GM12878 (cell line): ENCODE data around the gene LDLRAP1. TPM values are rescaled to one million over a fixed set of nuclear protein-coding genes. Genes with fewer than 3 reads are reported as not detected.

Experiments
- CBX3 ChIP-seq: fragments of 200-600 bp; sonication (generic); IDR thresholded peaks from 2 replicates; pipeline ENCODE4 v1.6.1; 2016; ENCODE audit warnings: low read depth, borderline replicate concordance
- CHD2 ChIP-seq: IDR thresholded peaks from 2 replicates; pipeline ENCODE4 v1.6.1; 2011; ENCODE audit warnings: low read depth, low read length, improper control_type of control experiment, borderline replicate concordance
- IKZF2 ChIP-seq, 2 experiments: fragments of 450-650 bp; IDR thresholded peaks; 2 replicates each; pipeline ENCODE4 v1.6.1; 2017; ENCODE audit warnings: mild to moderate bottlenecking in 2 of 2, moderate library complexity in 2 of 2
- IRF4 ChIP-seq: IDR thresholded peaks from 2 replicates; pipeline ENCODE4 v1.6.1; 2011; ENCODE audit warnings: low read depth, low read length
- MEF2A ChIP-seq: IDR thresholded peaks from 2 replicates; pipeline ENCODE4 v1.6.1; 2011; ENCODE audit warnings: low read depth, mild to moderate bottlenecking, low read length, moderate library complexity; ENCODE audit not compliant: insufficient read depth
- NFXL1 ChIP-seq: fragments of 450-650 bp; IDR thresholded peaks from 2 replicates; pipeline ENCODE4 v1.6.1; 2017; ENCODE audit warnings: antibody characterized with exemption, mild to moderate bottlenecking, borderline replicate concordance
- NFYB ChIP-seq: IDR thresholded peaks from 2 replicates; pipeline ENCODE4 v1.6.1; 2011; ENCODE audit warnings: low read depth, mild to moderate bottlenecking, low read length, improper control_type of control experiment, moderate library complexity; ENCODE audit not compliant: insufficient read depth
- NR2F1 ChIP-seq: fragments of 450-650 bp; conservative IDR thresholded peaks from 2 replicates; pipeline ENCODE4 v1.6.1; 2017; ENCODE audit warnings: mild to moderate bottlenecking
- POLR2AphosphoS5 ChIP-seq: IDR thresholded peaks from 2 replicates; pipeline ENCODE4 v1.6.1; 2011; ENCODE audit warnings: mild to moderate bottlenecking, low read length, inconsistent platforms
- RCOR1 ChIP-seq: conservative IDR thresholded peaks from 2 replicates; pipeline ENCODE4 v1.6.1; 2012; ENCODE audit warnings: low read depth, low read length, improper control_type of control experiment
- RELA ChIP-seq: fragments of 450-650 bp; IDR thresholded peaks from 2 replicates; pipeline ENCODE4 v1.8.0; 2014; ENCODE audit warnings: borderline replicate concordance; ENCODE audit not compliant: partially characterized antibody
- SMC3 ChIP-seq: IDR thresholded peaks from 2 replicates; pipeline ENCODE4 v1.6.1; 2011; ENCODE audit warnings: low read length, improper control_type of control experiment, borderline replicate concordance
- SREBF1 ChIP-seq: IDR thresholded peaks from 2 replicates; pipeline ENCODE4 v1.6.1; 2012; ENCODE audit warnings: mild to moderate bottlenecking, low read length
- SRF ChIP-seq, 2 experiments: IDR thresholded peaks; 2 replicates each; pipeline ENCODE4 v1.6.1; 2011; ENCODE audit warnings: low read depth in 2 of 2, low read length in 2 of 2, mild to moderate bottlenecking in 1 of 2, moderate library complexity in 1 of 2
- STAT1 ChIP-seq: fragments of 450-650 bp; conservative IDR thresholded peaks from 2 replicates; pipeline ENCODE4 v1.6.1; 2014; ENCODE audit warnings: antibody characterized with exemption, mild to moderate bottlenecking
- TCF12 ChIP-seq: IDR thresholded peaks from 2 replicates; pipeline ENCODE4 v1.6.1; 2011; ENCODE audit warnings: low read depth, mild to moderate bottlenecking, low read length
- WRNIP1 ChIP-seq: IDR thresholded peaks from 2 replicates; pipeline ENCODE4 v1.6.1; 2011; ENCODE audit warnings: low read depth, low read length, improper control_type of control experiment, borderline replicate concordance
- ZZZ3 ChIP-seq: IDR thresholded peaks from 2 replicates; pipeline ENCODE4 v1.6.1; 2011; ENCODE audit warnings: low read depth; ENCODE audit not compliant: control insufficient read depth, insufficient read length
- polyA plus RNA-seq, 11 experiments: library from polyadenylated mRNA; depleted of rRNA in 4 of 11; unstranded in 6 of 11; stranded (reverse) in 5 of 11; fragments of >200 nt; fragmentation: Nextera tagmentation in 4 of 11; fragmentation: Illumina TruSeq in 1 of 11; extraction: Ambion mirVana in 4 of 11; extraction: Trizol in 1 of 11; gene quantifications; 1 replicate in 1 of 11; 2 replicates in 10 of 11; pipeline versions ENCODE4 v1.2.1 to v1.2.3, GENCODE V29; 2011 to 2016; ENCODE audit warnings: inconsistent platforms in 2 of 11, missing spikeins in 2 of 11, low read depth in 1 of 11
- total RNA-seq, 4 experiments: library from RNA; depleted of rRNA in 3 of 4; stranded (reverse); fragments of >200 nt in 3 of 4; fragmentation: Illumina TruSeq in 1 of 4; extraction: Trizol in 1 of 4; gene quantifications; 2 replicates each; pipeline versions ENCODE4 v1.2.1 to v1.2.3, GENCODE V29; 2013 to 2021
- TF ChIP-seq, protein P1 (sequence below): IDR thresholded peaks from 2 replicates; pipeline ENCODE4 v1.6.1; 2012; ENCODE audit warnings: improper control_type of control experiment, low read depth, low read length; ENCODE audit not compliant: insufficient replicate concordance
- TF ChIP-seq, protein P2 (sequence below): fragments of 450-650 bp; IDR thresholded peaks from 2 replicates; pipeline ENCODE4 v1.6.1; 2017; ENCODE audit warnings: mild to moderate bottlenecking
- TF ChIP-seq, protein P3 (sequence below): fragments of 450-650 bp; IDR thresholded peaks from 2 replicates; pipeline ENCODE4 v1.6.1; 2017; ENCODE audit warnings: low read depth, mild to moderate bottlenecking, moderate library complexity
- TF ChIP-seq, protein P4 (sequence below): fragments of 450-650 bp; IDR thresholded peaks from 2 replicates; pipeline ENCODE4 v1.6.1; 2016; ENCODE audit warnings: mild to moderate bottlenecking

Gene LDLRAP1
- total and polyA plus RNA-seq, 10 of the 15 experiments (the other 5 are each of a cell fraction or from before 2014, with no cell fraction given) = 0.43 to 37.6 (median 22.0) TPM

DNA sequence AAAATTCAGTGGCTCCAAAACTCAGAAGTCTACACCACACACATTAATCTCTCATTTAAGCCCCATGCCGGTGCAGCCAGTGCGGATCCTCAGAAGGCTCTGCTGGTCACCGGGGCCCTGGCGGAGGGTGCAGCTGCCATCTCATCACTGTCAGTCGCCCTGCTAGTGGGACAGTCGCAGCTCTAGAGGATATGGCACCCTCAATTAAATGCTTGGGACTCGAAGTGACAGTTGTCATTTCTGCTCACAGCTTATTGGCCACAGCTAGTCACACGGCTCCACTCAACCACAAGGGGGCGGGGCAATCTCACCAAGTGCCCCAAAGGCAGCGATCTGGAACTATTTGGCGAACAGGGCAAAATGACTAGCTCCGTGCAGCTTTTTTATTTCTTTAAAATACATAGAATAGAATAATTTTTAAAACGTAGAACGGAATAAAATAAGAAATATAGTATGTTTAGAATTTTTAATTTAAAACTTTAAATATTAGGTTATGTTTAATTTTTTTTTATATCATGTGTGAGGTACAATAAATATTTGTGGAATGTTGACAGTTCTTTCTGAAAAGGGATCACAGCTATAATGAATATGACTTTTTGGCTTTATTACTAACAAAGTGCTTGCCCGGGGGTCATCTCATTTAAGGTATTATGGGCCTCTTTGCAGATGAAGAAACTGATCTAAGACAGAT lies 65.2 kb downstream of the LDLRAP1 start (continued):
- TF ChIP-seq POLR2AphosphoS5 (no peak), STAT1 (no peak), NFYB (peak; percentile 64), CBX3 (no peak), RELA (no peak), WRNIP1 (no peak), SMC3 (peak; percentile 49; the same call in 1 of the 2 replicates), NR2F1 (no peak), TCF12 (no peak), IKZF2 (IDR thresholded peaks at IDR 0.05) (no peak), ZZZ3 (no peak), SREBF1 (no peak), CHD2 (no peak), SRF (IDR thresholded peaks at IDR 0.05; ENCODE audit: low read depth in 2 of 2, low read length in 2 of 2) (no peak), RCOR1 (no peak), IRF4 (no peak), NFXL1 (no peak), MEF2A (no peak)
- TF ChIP-seq, protein P1, sequence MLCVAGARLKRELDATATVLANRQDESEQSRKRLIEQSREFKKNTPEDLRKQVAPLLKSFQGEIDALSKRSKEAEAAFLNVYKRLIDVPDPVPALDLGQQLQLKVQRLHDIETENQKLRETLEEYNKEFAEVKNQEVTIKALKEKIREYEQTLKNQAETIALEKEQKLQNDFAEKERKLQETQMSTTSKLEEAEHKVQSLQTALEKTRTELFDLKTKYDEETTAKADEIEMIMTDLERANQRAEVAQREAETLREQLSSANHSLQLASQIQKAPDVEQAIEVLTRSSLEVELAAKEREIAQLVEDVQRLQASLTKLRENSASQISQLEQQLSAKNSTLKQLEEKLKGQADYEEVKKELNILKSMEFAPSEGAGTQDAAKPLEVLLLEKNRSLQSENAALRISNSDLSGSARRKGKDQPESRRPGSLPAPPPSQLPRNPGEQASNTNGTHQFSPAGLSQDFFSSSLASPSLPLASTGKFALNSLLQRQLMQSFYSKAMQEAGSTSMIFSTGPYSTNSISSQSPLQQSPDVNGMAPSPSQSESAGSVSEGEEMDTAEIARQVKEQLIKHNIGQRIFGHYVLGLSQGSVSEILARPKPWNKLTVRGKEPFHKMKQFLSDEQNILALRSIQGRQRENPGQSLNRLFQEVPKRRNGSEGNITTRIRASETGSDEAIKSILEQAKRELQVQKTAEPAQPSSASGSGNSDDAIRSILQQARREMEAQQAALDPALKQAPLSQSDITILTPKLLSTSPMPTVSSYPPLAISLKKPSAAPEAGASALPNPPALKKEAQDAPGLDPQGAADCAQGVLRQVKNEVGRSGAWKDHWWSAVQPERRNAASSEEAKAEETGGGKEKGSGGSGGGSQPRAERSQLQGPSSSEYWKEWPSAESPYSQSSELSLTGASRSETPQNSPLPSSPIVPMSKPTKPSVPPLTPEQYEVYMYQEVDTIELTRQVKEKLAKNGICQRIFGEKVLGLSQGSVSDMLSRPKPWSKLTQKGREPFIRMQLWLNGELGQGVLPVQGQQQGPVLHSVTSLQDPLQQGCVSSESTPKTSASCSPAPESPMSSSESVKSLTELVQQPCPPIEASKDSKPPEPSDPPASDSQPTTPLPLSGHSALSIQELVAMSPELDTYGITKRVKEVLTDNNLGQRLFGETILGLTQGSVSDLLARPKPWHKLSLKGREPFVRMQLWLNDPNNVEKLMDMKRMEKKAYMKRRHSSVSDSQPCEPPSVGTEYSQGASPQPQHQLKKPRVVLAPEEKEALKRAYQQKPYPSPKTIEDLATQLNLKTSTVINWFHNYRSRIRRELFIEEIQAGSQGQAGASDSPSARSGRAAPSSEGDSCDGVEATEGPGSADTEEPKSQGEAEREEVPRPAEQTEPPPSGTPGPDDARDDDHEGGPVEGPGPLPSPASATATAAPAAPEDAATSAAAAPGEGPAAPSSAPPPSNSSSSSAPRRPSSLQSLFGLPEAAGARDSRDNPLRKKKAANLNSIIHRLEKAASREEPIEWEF = no peak
- TF ChIP-seq, protein P2, sequence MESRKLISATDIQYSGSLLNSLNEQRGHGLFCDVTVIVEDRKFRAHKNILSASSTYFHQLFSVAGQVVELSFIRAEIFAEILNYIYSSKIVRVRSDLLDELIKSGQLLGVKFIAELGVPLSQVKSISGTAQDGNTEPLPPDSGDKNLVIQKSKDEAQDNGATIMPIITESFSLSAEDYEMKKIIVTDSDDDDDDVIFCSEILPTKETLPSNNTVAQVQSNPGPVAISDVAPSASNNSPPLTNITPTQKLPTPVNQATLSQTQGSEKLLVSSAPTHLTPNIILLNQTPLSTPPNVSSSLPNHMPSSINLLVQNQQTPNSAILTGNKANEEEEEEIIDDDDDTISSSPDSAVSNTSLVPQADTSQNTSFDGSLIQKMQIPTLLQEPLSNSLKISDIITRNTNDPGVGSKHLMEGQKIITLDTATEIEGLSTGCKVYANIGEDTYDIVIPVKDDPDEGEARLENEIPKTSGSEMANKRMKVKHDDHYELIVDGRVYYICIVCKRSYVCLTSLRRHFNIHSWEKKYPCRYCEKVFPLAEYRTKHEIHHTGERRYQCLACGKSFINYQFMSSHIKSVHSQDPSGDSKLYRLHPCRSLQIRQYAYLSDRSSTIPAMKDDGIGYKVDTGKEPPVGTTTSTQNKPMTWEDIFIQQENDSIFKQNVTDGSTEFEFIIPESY = no peak
- TF ChIP-seq, protein P3, sequence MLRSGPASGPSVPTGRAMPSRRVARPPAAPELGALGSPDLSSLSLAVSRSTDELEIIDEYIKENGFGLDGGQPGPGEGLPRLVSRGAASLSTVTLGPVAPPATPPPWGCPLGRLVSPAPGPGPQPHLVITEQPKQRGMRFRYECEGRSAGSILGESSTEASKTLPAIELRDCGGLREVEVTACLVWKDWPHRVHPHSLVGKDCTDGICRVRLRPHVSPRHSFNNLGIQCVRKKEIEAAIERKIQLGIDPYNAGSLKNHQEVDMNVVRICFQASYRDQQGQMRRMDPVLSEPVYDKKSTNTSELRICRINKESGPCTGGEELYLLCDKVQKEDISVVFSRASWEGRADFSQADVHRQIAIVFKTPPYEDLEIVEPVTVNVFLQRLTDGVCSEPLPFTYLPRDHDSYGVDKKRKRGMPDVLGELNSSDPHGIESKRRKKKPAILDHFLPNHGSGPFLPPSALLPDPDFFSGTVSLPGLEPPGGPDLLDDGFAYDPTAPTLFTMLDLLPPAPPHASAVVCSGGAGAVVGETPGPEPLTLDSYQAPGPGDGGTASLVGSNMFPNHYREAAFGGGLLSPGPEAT = no peak
- TF ChIP-seq, protein P4, sequence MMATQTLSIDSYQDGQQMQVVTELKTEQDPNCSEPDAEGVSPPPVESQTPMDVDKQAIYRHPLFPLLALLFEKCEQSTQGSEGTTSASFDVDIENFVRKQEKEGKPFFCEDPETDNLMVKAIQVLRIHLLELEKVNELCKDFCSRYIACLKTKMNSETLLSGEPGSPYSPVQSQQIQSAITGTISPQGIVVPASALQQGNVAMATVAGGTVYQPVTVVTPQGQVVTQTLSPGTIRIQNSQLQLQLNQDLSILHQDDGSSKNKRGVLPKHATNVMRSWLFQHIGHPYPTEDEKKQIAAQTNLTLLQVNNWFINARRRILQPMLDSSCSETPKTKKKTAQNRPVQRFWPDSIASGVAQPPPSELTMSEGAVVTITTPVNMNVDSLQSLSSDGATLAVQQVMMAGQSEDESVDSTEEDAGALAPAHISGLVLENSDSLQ = peak; percentile 79
